Measurements from ENCODE around the gene TRAF7.

TRAF7 gene

DNA sequence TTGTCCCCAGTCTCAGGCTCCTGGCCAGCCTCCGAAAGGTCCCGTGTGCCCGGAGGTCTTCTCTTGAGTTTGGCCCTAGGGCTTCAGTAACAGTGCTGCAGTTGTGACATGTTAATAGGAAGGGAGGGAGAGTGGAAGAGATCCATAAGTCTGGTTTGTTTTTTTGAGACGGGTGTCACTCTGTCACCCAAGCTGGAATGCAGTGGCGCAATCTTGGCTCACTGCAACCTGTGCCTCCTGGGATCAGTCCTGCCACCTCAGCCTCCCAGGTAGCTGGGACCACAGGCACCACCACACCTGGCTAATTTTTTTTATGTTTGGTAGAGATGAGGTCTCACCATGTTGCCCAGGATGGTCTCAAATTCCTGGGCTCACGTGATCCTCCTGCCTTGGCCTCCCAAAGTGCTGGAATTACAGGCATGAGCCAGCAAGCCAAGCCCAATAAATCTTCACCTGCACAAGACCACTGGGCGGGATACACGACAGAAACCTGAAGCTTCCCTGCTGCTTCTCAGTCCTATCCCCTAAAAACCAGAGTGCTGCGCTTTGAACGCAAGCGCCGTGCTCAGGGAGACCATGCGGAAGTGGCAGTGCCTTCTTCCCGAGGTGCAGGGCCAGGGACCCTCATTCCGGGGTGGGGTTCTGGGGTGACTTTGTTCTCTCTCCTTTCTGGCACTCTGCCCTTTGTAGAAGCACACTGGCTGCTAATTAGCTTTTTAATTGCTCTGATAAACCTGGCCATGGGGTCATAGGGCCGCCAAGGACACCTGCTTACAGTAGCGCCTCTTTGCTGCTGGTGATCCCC is 10.9 kb downstream of the TRAF7 start:
- no peak for DNase-seq

DNA sequence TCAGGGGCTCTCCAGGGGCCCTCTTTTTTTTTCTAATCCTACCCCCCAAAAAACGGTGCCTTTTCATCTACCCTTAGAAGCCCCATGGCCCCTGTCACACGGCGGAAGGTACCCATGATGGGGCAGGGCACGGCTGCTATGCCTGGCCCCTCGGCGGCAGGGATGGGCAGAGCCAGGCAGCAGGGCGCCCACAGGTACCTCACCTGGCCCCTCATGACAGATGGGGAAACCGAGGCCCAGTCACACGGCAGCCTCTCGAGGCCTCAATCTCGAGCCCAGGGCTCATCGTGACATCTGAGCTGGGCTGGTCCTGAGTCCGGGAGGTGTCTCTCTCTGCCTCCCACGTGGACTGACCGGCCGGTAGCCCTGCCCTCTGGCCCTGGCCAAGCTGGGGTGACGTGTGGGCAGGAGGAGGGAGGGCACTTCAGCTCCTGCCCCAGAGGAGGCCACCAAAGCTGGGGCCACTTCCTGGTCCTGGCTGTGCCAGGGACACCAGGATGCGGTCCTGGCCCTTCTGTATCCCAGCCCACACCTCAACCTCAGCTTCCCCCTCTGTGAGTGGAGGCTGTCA is 11.6 kb downstream of the TRAF7 start:
- DNase-seq: no peak

DNA sequence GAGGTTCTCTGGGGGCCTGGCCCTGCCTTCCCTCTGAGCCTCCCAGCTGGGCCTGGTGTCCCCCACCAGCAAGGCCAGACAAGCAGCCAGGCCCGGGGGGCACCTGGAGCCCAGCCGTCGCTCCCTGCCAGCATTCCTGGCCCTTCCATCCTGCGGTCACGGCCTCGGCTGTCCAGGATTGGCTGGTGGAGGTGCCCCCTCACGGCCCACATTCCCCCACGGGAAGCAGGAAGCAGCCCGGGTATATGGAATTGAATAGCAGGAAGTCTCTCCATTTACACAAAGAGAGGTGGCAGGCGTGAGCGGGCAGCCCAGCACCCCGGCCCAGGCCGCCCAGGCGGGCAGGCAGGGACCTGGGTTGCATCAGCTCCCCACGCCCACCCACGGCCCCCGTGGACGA is 14.5 kb downstream of the TRAF7 start:
- DNase-seq: no peak

DNA sequence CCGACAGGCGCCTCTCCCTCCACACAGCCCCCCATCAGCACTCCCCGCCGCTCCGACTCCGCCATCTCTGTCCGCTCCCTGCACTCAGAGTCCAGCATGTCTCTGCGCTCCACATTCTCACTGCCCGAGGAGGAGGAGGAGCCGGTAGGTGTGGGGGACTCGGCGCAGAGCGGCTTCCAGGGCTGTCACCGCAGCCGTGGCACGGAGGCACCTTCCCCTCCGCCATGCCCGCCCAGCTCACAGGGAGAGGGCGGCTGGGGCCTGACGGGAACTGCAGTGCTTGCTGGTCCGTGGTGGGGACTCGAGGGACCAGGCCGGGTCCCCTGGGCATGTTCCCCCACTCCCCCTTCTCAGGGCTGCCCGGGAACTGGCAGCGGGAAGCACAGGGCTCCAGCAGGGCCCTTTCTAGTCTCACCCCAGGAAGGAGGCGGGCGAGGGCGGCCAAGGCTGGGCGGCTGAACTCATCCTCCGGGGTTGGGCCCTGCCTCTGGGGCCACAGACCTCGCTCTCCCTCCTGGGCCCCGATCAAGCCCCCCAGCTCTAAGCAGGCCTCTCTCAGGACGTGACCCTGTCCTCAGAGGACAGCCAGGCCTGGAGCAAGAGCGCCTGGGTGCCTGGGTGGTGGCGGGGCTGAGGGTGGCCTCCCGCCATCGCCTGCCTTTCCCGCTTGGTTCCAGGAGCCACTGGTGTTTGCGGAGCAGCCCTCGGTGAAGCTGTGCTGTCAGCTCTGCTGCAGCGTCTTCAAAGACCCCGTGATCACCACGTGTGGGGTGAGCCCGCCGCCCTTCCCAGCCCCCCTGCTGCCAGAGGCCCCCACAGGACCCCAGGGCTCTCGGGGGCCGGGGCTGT is 15.2 kb downstream of the TRAF7 start:
- DNase-seq: no peak

- no peak for DNase-seq
Observed at GRCh38 chr16:2171601-2172178, 16.1 kb downstream of the TRAF7 start.

DNA sequence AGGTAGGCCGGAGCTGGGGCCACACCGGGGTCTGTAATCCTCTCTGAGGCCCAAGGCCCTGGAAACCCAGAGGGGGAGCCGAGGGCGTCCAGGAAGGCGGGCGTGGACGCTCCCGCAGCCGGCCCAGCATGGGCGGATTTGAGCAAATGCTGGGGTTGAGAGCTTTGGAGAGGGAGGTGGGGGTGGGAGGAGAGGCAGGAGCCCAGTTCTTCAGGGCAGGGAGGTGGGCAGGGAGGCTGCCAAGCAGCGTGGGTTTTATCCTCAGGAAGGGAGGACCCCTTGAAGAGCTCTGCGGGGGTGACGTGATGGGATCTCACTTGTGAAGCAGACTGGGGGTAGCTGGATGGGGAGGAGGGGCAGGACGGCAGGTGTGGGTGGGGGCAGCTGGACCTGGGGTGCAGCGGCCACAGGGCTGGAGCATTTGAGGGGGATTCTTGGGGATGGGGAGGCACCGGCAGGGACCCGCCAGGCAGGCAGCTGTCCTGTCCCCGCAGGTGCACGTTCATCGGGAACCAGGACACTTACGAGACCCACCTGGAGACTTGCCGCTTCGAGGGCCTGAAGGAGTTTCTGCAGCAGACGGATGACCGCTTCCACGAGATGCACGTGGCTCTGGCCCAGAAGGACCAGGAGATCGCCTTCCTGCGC is 17.2 kb downstream of the TRAF7 start:
- no peak for DNase-seq

DNA sequence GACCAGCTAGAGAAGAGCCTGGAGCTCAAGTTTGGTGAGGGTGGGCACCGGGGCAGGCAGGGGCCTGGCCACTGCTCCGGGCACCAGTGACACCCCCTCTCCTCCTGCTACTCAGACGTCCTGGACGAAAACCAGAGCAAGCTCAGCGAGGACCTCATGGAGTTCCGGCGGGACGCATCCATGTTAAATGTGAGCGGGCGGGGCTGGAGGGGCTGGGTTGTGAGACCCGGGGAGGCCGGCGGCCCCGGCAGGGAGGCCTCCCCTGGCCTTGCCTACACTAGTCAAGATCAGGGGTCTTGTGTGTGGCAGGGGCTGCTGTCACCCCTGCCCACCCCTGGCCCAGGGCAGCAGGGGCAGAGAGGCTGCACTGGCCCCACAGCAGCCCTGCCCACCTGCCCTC is 17.8 kb downstream of the TRAF7 start:
- no peak for DNase-seq

DNA sequence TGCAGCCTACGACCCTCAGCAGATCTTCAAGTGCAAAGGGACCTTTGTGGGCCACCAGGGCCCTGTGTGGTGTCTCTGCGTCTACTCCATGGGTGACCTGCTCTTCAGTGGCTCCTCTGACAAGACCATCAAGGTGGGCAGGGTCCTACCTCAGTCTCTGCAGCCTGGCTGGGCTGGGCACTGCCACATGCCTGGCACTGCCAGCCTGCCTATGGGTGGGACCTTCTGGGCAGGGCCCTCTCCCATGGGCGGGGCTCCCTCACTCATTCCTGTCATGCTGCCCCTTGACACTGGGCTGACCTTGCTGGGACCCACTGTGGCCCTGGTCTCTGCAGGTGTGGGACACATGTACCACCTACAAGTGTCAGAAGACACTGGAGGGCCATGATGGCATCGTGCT is 18.3 kb downstream of the TRAF7 start:
- no peak for DNase-seq

DNA sequence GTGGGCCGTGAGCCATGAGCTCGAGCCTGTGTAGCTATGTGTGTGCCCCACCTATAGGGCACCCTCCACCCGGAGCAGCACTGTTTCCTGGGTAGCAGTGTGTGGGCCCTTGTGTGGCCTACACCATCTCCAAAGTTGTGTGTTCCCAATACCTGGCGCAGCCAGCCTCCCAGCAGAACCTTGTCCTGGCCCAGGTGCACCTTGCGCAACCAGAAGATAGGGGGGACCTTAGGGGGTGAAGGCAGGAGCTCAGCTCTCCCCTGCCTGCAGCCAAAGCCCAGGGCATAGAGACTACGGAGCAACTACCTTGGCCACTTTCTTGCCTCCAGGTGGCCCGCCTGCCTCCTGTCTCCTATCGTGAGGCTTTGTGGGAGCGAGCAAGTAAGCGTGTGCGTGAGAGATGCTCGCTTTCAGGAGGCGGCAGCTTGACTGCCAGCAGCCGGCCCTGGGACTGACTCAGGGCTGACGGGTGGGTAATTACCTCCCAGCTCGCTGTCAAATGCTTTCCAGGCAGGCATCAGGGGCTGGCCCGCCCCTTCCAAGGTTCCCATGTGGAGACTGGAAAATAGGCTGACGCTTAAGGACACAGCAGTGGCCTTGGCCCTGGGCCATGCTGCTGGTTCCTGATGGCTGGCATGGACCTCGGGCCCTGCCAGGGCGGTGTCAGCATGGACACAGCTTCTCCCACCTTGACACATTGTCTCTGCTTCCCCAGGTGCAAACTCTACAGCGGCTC is 19.0 kb downstream of the TRAF7 start:
- DNase-seq: no peak

DNA sequence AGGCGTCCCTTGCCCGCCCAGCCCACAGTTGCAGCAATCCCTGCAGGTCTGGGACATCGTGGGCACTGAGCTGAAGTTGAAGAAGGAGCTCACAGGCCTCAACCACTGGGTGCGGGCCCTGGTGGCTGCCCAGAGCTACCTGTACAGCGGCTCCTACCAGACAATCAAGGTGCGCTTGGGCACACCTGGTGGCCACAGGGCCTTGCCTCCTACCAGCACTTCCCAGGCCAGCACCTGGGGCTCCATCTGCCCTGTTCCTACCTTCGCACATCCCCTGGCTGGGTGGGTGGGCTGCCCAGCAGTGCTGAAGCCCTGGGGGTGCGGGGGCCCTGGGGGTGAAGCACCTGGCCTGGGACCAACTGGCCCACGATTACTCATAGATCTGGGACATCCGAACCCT is 19.9 kb downstream of the TRAF7 start:
- DNase-seq: no peak

DNA sequence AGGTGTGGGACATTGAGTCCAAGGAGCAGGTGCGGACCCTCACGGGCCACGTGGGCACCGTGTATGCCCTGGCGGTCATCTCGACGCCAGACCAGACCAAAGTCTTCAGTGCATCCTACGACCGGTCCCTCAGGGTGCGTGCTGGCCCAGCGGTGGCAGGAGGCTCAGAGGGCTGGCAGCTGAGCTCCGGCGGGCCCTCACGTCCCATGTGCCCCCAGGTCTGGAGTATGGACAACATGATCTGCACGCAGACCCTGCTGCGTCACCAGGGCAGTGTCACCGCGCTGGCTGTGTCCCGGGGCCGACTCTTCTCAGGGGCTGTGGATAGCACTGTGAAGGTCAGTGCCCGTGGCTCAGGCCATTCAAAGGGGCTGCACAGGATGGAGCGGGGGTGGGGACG is 20.5 kb downstream of the TRAF7 start:
- no peak for DNase-seq

DNA sequence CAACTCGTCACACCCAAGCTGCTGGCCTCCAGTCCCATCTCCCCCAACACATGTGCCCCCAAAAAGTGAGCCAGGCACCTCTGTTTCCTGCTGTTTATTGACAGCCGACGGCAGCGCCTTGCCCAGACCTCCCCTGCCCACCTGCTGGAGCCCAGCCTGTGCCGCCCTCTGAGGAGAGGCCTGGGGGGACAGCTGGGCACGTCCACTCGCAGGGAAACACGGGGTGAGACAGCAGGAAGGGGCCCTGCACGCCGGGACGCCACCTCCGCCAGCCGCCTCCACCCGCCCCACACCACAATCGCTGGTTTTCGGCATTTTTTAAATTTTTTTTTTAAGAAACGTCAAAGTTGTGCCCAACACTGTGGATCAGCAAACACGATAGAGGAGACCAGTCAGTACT is 21.5 kb downstream of the TRAF7 start:
- DNase-seq: no peak

GRCh38 chr16:2177561-2177960 is 22.0 kb downstream of the TRAF7 start:
- DNase-seq: no peak

DNA sequence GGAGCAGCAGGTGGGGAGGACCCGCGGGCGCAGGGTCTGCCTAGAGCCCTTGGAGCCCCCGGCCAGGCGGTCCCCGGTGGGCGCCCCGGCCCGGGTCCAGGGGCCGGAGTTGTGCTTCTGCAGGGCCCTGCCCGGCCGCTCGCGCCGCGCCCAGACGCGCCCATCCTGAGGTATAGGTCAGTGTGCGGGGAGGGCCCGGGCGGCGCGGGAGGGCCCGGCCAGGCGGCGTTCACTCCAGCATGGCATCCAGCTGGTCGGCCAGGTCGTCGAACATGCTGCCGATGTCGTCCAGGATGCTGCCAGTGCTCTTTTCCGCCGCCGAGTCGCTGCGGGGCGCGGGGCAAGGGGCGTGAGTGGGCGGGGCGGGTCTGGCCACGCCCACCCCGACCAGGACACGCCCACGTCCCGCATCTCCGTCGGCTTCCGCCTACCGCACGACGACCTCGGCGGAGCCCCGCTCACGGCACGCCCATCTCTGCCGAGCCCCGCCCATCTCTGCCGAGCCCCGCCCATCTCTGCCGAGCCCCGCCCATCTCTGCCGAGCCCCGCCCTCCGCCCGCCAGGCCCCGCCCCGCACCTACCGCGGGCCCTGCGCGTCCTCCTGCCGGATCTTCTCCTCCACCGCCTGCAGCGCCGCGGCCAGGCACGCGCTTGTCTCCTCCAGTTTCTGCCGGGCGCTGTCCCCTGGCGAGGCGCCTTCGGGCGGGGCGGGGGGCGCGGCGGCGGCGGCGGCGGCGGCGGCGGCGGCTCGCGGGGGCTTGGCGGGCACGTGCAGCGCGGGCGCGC is 22.9 kb downstream of the TRAF7 start:
- no peak for DNase-seq

DNA sequence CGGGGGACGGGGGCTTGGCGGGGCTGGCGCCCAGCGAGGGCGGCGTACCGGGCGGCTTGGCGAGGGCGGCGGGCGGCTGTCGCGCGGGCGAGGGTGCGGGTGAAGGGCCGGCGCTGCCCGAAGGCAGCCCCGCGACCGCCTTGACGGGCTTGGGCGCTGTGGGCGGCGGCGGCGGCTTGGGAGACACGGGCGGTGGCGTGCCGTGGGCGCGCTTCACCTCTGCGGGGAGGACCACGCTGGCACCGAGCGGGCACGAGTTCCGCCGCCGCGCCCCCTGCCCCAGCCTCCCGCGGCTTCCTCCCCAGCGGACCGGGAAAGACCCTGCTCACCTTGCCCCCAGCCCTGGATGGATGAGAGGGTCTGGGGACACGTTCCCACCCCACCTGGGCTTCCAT is 23.5 kb downstream of the TRAF7 start:
- no peak for DNase-seq

DNA sequence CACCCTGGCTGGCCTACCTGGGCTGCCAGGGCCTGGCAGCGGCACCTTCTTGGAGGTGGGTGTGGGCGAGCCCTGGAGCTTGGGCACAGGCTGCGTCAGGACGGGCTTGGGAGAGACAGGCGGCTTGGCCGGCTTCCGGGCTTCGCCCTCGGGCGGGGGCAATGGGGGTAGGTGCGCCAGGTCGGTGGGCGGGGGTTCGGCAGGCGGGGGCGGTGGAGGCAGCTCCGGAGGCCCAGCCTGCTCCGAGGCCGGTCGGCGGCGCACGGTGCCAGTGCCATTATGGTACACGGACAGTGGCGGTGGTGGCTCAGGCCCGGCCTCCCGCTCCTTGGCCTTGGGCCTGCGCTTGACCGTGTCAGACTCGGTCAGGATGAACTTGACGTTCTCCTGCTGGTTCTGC is 24.0 kb downstream of the TRAF7 start:
- no peak for DNase-seq

- no peak for DNase-seq
Observed at GRCh38 chr16:2180461-2180860, 24.9 kb downstream of the TRAF7 start.

DNA sequence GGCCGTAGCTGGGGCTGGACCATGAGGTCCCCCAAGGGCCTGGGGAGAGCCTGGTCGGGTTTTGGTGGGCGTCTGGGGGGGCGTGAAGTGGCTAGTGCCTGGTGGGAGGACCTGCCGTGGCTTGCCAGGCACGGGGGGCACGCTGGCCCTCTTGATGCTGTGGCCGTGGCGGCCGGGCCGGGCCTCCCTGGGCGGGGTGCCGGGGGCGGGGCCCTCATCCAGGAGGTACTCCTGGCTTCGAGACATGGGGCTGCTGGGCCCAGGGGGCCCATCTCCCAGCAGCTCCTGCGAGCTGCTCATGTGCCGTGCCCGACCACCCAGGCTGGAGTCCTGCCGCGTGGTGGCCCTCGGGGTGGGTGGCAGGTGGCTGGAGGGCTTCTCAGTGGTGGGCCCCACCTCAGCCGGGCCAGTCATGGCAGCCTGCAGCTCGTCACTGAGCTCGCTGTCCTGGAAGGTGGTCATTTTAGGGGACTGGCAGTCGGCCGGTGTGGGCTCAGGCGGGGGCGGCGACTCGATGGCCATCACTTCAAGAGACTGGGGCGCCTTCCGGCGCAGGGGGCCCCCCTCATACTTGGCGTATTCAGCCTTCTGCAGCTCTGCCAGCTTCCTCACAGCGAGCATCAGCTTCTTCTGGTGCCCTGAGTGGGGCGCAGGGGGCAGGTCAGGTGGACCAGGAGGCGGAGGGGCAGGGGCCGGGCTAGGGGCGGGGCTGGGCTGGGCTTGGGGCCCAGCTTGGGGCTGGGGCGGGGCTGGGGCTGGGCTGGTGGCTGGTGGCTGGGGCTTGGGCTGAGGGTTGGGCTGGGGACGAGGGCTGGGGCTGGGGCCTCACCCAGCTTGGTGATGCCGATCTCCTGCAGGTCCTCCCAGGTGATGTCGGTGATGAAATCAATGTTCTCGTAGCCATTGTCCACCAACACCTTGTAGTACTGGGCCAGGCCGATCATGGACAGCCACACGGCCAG is 25.7 kb downstream of the TRAF7 start:
- DNase-seq: no peak

GRCh38 chr16:2181952-2182351 is 26.4 kb downstream of the TRAF7 start:
- DNase-seq: no peak

DNA sequence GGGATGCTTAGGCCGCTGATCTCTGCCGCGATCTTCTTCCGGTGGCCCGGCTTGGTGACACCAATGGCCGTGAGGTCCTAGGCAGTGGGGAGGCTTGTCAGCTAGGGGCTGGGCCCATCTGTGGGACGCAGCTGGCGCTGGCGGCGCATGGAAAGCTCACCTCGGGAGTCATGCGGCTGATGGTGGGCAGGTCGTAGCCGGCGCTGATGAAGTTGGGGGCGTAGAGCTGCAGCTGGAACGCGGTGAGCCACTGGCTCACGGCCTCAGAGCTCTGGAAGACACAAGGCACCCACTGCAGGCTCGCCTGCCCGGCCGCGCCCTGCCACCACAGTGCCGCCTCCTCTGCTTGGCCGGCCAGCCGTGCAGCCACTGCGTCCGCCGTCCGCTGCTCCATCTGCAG is 28.1 kb downstream of the TRAF7 start:
- no peak for DNase-seq

All from SHP77 (cell line).